HUES48 (cell line): Measurements from ENCODE around the gene RASSF4.
A peak's percentile ranks its signal among the peaks of the same experiment; 100 is the strongest.

Source experiments
- H3K27ac ChIP-seq: one replicate; pipeline ENCODE4 v1.7.0; 2013; ENCODE audit warnings: low read depth, low read length, inconsistent platforms
- H3K27me3 ChIP-seq: 2 replicates; pipeline ENCODE4 v1.6.1; 2013; ENCODE audit warnings: mild to moderate bottlenecking, low read length; ENCODE audit not compliant: control insufficient read depth, insufficient read depth
- H3K36me3 ChIP-seq: 2 replicates; pipeline ENCODE4 v1.6.1; 2013; ENCODE audit warnings: low read length; ENCODE audit not compliant: control insufficient read depth, insufficient read depth
- H3K4me1 ChIP-seq: 2 replicates; pipeline ENCODE4 v1.6.1; 2013; ENCODE audit warnings: mild to moderate bottlenecking, low read length; ENCODE audit not compliant: control insufficient read depth, insufficient read depth
- H3K4me3 ChIP-seq: 2 replicates; pipeline ENCODE4 v1.5.1; 2013; ENCODE audit warnings: mild to moderate bottlenecking, low read depth, low read length
- H3K9ac ChIP-seq: 2 replicates; pipeline ENCODE4 v1.6.1; 2013; ENCODE audit warnings: mild to moderate bottlenecking, low read depth, low read length, moderate library complexity
- H3K9me3 ChIP-seq: 2 replicates; pipeline ENCODE4 v1.6.1; 2013; ENCODE audit warnings: low read length; ENCODE audit not compliant: control insufficient read depth, insufficient read depth

Gene RASSF4

GRCh38 chr10:44974082-44974627 is 14.6 kb downstream of the RASSF4 start:
- H3K27ac ChIP-seq, result peak overlapping the region; percentile 62
- no peaks in the 10 kb centered on the region; the same call in 1 of the 2 replicates for H3K36me3 ChIP-seq
- peaks cover 47% of the 10 kb centered on the region for H3K4me1 ChIP-seq
- peak overlapping the region; percentile 65 for H3K4me3 ChIP-seq
- no peaks in the 10 kb centered on the region for H3K27me3 ChIP-seq
- H3K9ac ChIP-seq, result peak overlapping the region; percentile 41
- no peaks in the 10 kb centered on the region for H3K9me3 ChIP-seq

DNA sequence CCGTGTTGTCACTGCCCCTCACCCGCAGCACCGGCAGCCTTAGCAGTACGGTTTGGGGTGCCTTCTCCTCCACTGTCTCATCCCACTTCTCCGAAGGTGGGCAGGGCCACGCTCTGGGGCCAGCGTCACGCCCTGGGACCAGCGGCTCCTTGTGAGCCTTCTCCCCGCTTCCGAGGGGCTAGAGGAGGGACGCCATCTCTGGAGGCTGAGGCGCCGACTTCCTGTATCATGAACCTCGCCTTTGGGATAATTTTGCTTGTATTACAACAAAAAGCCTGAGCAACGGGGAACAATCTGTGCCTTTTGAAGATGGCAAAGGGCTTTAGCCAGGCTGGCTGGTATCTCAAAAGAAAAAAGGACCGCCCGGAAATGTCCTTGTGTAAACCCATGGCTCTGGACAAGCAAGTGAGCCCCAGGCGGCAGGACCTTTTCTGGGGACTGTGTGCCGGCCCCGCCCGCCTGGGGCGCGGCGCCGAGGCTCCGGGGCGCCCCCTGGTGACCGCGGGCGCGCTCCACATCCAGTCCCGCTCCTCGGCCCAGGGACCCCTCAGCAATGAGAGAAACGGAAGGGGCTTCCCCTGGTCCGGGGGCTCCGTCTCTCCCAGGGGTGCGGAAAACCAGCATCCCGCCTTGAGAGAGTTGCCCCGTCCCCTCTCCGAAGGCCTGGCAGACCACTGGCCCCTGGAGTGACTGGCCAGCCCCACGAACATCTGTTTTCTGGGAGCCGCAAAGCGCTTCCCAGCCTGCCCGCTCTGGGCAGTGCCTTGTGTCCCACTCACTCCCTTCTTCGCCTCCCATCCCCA is 15.2 kb downstream of the RASSF4 start:
- Histone ChIP-seq H3K9ac (peak overlapping the region; percentile 57), H3K36me3 (no peaks in the 10 kb centered on the region; the same call in 1 of the 2 replicates), H3K9me3 (no peaks in the 10 kb centered on the region)

DNA sequence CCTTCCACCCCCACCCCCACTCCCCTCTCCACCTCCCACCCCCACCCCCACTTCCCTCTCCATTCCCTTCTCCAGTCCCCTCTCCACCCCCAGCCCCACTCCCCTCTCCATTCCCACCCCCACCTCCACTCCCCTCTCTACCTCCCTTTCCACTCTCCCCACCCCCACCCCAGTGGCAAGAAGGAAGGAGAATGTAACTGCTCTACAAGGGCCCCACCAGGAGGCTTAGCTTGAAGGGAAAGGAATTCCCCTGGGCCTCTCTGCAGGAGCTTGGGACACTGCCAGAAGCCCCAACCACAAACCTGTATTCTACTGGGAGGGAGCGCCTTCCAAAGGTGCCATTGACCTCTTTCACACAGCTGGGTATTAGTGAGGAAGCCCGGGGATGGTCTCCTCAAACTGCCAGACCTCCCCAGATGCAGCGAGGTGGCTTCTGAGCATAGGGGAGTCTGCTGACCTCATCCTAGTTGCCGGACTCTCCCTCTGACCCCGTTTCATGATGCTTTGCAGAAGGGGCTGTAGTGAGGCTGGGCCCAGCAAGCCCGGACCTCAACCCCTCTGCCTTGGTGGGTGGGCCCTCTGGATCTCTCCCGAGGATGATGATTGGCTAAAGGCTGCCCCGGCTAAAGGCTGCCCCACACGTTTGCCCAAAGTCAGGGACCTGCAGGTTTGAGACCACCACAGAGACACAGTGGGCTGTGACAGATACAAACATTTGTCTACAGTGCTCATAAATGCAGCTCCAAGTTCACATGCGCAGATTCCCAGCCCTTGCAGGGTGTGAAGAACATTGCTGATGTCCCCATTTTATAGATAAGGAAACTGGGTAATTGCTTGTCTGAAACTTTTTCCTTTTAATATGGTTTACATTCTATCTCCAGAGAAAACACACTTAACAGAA is 16.1 kb downstream of the RASSF4 start:
- Histone ChIP-seq H3K9me3 (no peaks in the 10 kb centered on the region), H3K27me3 (0 out of 2 replicates have a peak, but pooled peaks cover 2% of the 10 kb centered on the region), H3K27ac (peak overlapping the region; percentile 9), H3K36me3 (no peaks in the 10 kb centered on the region; the same call in 1 of the 2 replicates), H3K4me3 (peak overlapping the region; percentile 65), H3K9ac (no peak overlapping the region), H3K4me1 (peaks cover 63% of the 10 kb centered on the region)

More for the DNA sequence above, 15.2 kb downstream of the RASSF4 start:
- Histone ChIP-seq H3K27ac (peak overlapping the region; percentile 62), H3K4me1 (peaks cover 54% of the 10 kb centered on the region), H3K4me3 (peak overlapping the region; percentile 65), H3K27me3 (no peaks in the 10 kb centered on the region)

DNA sequence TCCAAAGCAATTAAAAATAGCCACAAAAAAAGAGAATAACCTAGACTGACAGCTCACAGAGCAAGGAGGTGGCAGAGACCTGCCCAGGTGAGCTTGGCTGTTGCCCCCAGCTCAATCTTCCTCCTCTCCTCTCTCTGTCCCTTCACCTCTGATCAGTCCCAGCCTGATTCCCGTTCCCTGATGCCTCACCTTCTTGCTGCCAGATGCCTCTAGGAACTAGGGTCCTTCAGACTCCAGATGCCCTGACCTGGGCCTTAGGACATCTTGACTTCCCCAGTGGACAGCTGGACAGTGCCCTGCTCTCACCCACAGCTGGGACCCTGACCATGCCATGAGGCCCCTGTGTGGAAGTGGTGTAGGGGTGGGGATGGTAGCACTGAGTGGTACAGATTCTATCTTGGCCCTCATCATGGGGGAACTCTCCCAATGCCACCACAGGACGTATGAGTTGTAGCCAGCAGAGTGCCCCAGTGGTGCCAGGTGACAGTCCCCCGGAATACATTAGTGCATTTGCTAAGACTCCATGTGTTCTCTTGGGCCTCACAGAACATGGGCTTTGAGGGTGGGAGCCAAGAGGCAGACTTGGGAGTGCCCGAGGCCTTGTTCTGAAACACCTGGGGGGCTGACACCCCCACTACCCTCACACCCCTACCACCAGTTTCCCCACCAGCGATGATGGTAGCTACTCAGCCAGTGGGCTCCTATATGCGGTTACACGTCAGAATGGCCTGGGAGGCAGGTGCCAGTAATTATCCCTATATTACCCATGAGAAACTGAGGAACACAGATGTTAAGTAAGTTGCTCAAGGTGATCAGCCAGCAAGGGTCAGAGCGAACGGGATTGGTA is 17.0 kb downstream of the RASSF4 start:
- Histone ChIP-seq H3K27me3 (0 out of 2 replicates have a peak, but pooled peaks cover 3% of the 10 kb centered on the region), H3K36me3 (no peaks in the 10 kb centered on the region; the same call in 1 of the 2 replicates), H3K9me3 (no peaks in the 10 kb centered on the region), H3K4me1 (peaks cover 68% of the 10 kb centered on the region), H3K4me3 (no peak overlapping the region), H3K9ac (no peak overlapping the region), H3K27ac (no peak overlapping the region)

- Histone ChIP-seq H3K27ac (no peak overlapping the region), H3K27me3 (0 out of 2 replicates have a peak, but pooled peaks cover 3% of the 10 kb centered on the region), H3K9ac (no peak overlapping the region), H3K4me3 (no peak overlapping the region), H3K36me3 (no peaks in the 10 kb centered on the region), H3K4me1 (peaks cover 68% of the 10 kb centered on the region), H3K9me3 (no peaks in the 10 kb centered on the region)
Observed at GRCh38 chr10:44977287-44978212, 17.9 kb downstream of the RASSF4 start.

GRCh38 chr10:44978213-44978569 is 18.6 kb downstream of the RASSF4 start:
- H3K9me3 ChIP-seq, result no peaks in the 10 kb centered on the region
- no peaks in the 10 kb centered on the region for H3K36me3 ChIP-seq
- no peak overlapping the region for H3K9ac ChIP-seq
- peak overlapping the region; percentile 71 for H3K27ac ChIP-seq
- H3K27me3 ChIP-seq, result 0 out of 2 replicates have a peak, but pooled peaks cover 3% of the 10 kb centered on the region
- peaks cover 63% of the 10 kb centered on the region for H3K4me1 ChIP-seq
- H3K4me3 ChIP-seq, result peak overlapping the region; percentile 24; the same call in 1 of the 2 replicates

GRCh38 chr10:44978570-44979280 is 19.1 kb downstream of the RASSF4 start, which contains the start of gene DEPP1:
Gene DEPP1 (minus strand): TSS chr10:44978809. CDS start chr10:44978030, 779 bp downstream.
- Histone ChIP-seq H3K36me3 (no peaks in the 10 kb centered on the region), H3K4me1 (peaks cover 58% of the 10 kb centered on the region), H3K9me3 (no peaks in the 10 kb centered on the region), H3K4me3 (peak within 1 kb of the TSS; percentile 24; the same call in 1 of the 2 replicates), H3K27ac (peak within 1 kb of the TSS; percentile 71), H3K9ac (no peak within 1 kb of the TSS), H3K27me3 (0 out of 2 replicates have a peak, but pooled peaks cover 3% of the 10 kb centered on the region)

GRCh38 chr10:44979281-44980191 is 19.9 kb downstream of the RASSF4 start:
- Histone ChIP-seq H3K4me3 (no peak overlapping the region), H3K4me1 (peaks cover 49% of the 10 kb centered on the region), H3K36me3 (no peaks in the 10 kb centered on the region), H3K27ac (peak overlapping the region; percentile 71), H3K9me3 (no peaks in the 10 kb centered on the region), H3K9ac (no peak overlapping the region), H3K27me3 (0 out of 2 replicates have a peak, but pooled peaks cover 3% of the 10 kb centered on the region)
